ENCODE results near the gene COPS7B. TPM values are rescaled to one million over a fixed set of nuclear protein-coding genes. Genes with fewer than 3 reads are reported as not detected.

The COPS7B gene
- total and polyA plus RNA-seq, 4 experiments from 2014 or later: 30.2 to 57.9 (median 43.0) TPM

- H3K27ac Mint-ChIP-seq: peak overlapping the region in 1 of 7 donors; percentile 59
These were observed 35.0 kb upstream of the COPS7B start for GRCh38 chr2:231751042-231751815.

GRCh38 chr2:231752061-231752460 is 34.2 kb upstream of the COPS7B start:
- no peak overlapping the region for H3K27ac Mint-ChIP-seq
- H3K9me3 Mint-ChIP-seq: no peaks in the 10 kb centered on the region
- H3K36me3 Mint-ChIP-seq: peaks cover 0 to 4% of the 10 kb centered on the region in 2 donors
- no peaks in the 10 kb centered on the region for H3K27me3 ChIP-seq (ENCODE audit: insufficient read depth, low read length)
- H3K4me3 ChIP-seq (ENCODE audit: low read length in 2 of 2): no peak overlapping the region
- intact Hi-C loops (cut with micrococcal nuclease): no loop called here
- ChIA-PET CTCF (ENCODE audit: partially characterized antibody) (no interaction called here), POLR2A (ENCODE audit: partially characterized antibody) (no interaction called here)
- no peak for DNase-seq
- no peaks in the 10 kb centered on the region for H3K36me3 ChIP-seq (ENCODE audit: insufficient read depth, low read length)
- no peak overlapping the region for H3K27ac ChIP-seq (ENCODE audit: low read depth, low read length)
- no peaks in the 10 kb centered on the region for H3K9me3 ChIP-seq (ENCODE audit: control insufficient read depth in 1 of 2, low read length in 2 of 2)
- no peaks in the 10 kb centered on the region for H3K4me1 ChIP-seq (ENCODE audit: insufficient read depth, low read length)
- H3K27me3 Mint-ChIP-seq: no peaks in the 10 kb centered on the region
- H3K4me1 Mint-ChIP-seq: peaks cover 0 to 1% (median under 1%) of the 10 kb centered on the region in 4 donors
- H3K4me3 Mint-ChIP-seq: peak overlapping the region in 1 of 8 donors; percentile 26

More at GRCh38 chr2:231751042-231751815, 35.0 kb upstream of the COPS7B start:
- Histone ChIP-seq H3K4me1 (ENCODE audit: insufficient read depth, low read length) (no peaks in the 10 kb centered on the region), H3K27ac (ENCODE audit: low read depth, low read length) (no peak overlapping the region), H3K27me3 (ENCODE audit: insufficient read depth, low read length) (no peaks in the 10 kb centered on the region), H3K4me3 (ENCODE audit: low read length in 2 of 2) (no peak overlapping the region), H3K9me3 (ENCODE audit: control insufficient read depth in 1 of 2, low read length in 2 of 2) (no peaks in the 10 kb centered on the region), H3K36me3 (ENCODE audit: insufficient read depth, low read length) (no peaks in the 10 kb centered on the region)
- Mint-ChIP-seq H3K36me3 (peaks cover 0 to 4% of the 10 kb centered on the region in 2 donors), H3K4me1 (peaks cover 0 to 1% (median under 1%) of the 10 kb centered on the region in 4 donors), H3K4me3 (no peak overlapping the region), H3K27me3 (no peaks in the 10 kb centered on the region), H3K9me3 (no peaks in the 10 kb centered on the region)
- no peak for DNase-seq
- ChIA-PET CTCF (ENCODE audit: partially characterized antibody) (no interaction called here), POLR2A (ENCODE audit: partially characterized antibody) (no interaction called here)
- intact Hi-C loops (cut with micrococcal nuclease): no loop called here

- ChIA-PET CTCF (ENCODE audit: partially characterized antibody) (interaction anchor here (0.8 to 1.2 kb wide), 2 partner anchors 14 to 160 kb away, joined by 3 read pairs; no protein-coding TSS in a partner anchor), POLR2A (ENCODE audit: partially characterized antibody) (no interaction called here)
- peaks cover 0 to 4% of the 10 kb centered on the region in 2 donors for H3K36me3 Mint-ChIP-seq
- Histone ChIP-seq H3K36me3 (ENCODE audit: insufficient read depth, low read length) (no peaks in the 10 kb centered on the region), H3K27me3 (ENCODE audit: insufficient read depth, low read length) (no peaks in the 10 kb centered on the region), H3K9me3 (ENCODE audit: control insufficient read depth in 1 of 2, low read length in 2 of 2) (no peaks in the 10 kb centered on the region), H3K4me1 (ENCODE audit: insufficient read depth, low read length) (peaks cover 9% of the 10 kb centered on the region), H3K4me3 (ENCODE audit: low read length in 2 of 2) (no peak overlapping the region), H3K27ac (ENCODE audit: low read depth, low read length) (no peak overlapping the region)
- peaks cover 11 to 24% (median 13%) of the 10 kb centered on the region in 4 donors for H3K4me1 Mint-ChIP-seq
- no peaks in the 10 kb centered on the region for H3K9me3 Mint-ChIP-seq
- H3K27me3 Mint-ChIP-seq: no peaks in the 10 kb centered on the region
- intact Hi-C loops (cut with micrococcal nuclease): no loop called here
- no peak overlapping the region for H3K27ac Mint-ChIP-seq
- DNase-seq: no peak
- no peak overlapping the region for H3K4me3 Mint-ChIP-seq
These were observed 24.5 kb upstream of the COPS7B start for GRCh38 chr2:231761735-231762134.

GRCh38 chr2:231764124-231764523 is 22.1 kb upstream of the COPS7B start:
- peaks cover 12 to 24% (median 13%) of the 10 kb centered on the region in 4 donors for H3K4me1 Mint-ChIP-seq
- peaks cover 9% of the 10 kb centered on the region for H3K4me1 ChIP-seq (ENCODE audit: insufficient read depth, low read length)
- H3K27me3 Mint-ChIP-seq: no peaks in the 10 kb centered on the region
- H3K27me3 ChIP-seq (ENCODE audit: insufficient read depth, low read length): no peaks in the 10 kb centered on the region
- no peak for DNase-seq
- no peak overlapping the region for H3K27ac ChIP-seq (ENCODE audit: low read depth, low read length)
- no peaks in the 10 kb centered on the region for H3K9me3 Mint-ChIP-seq
- H3K9me3 ChIP-seq (ENCODE audit: control insufficient read depth in 1 of 2, low read length in 2 of 2): no peaks in the 10 kb centered on the region
- no peak overlapping the region for H3K4me3 ChIP-seq (ENCODE audit: low read length in 2 of 2)
- no peak overlapping the region for H3K4me3 Mint-ChIP-seq
- H3K36me3 Mint-ChIP-seq: peaks cover 0 to 4% of the 10 kb centered on the region in 2 donors
- no peak overlapping the region for H3K27ac Mint-ChIP-seq
- no peaks in the 10 kb centered on the region for H3K36me3 ChIP-seq (ENCODE audit: insufficient read depth, low read length)
- intact Hi-C loops (cut with micrococcal nuclease): no loop called here
- POLR2A ChIA-PET (ENCODE audit: partially characterized antibody): interaction anchor here (0.7 to 1.3 kb wide), 2 partner anchors 17 to 616 kb away, joined by 3 to 4 read pairs; partner anchors contain the start of gene PDE6D
- CTCF ChIA-PET (ENCODE audit: partially characterized antibody): no interaction called here

- no peak overlapping the region for H3K4me3 Mint-ChIP-seq
- H3K4me3 ChIP-seq (ENCODE audit: low read length in 2 of 2): no peak overlapping the region
- ChIA-PET POLR2A (ENCODE audit: partially characterized antibody) (interaction anchor here (1.3 kb wide), 1 partner anchor 16 kb away, joined by 4 read pairs; the partner anchor contains the start of gene PDE6D), CTCF (ENCODE audit: partially characterized antibody) (no interaction called here)
- DNase-seq: no peak
- H3K27me3 Mint-ChIP-seq: no peaks in the 10 kb centered on the region
- no peaks in the 10 kb centered on the region for H3K27me3 ChIP-seq (ENCODE audit: insufficient read depth, low read length)
- peaks cover 0 to 4% of the 10 kb centered on the region in 2 donors for H3K36me3 Mint-ChIP-seq
- intact Hi-C loops (cut with micrococcal nuclease): no loop called here
- H3K4me1 Mint-ChIP-seq: peaks cover 13 to 24% (median 13%) of the 10 kb centered on the region in 4 donors
- H3K27ac ChIP-seq (ENCODE audit: low read depth, low read length): no peak overlapping the region
- peak overlapping the region in 1 of 7 donors; percentile 36 for H3K27ac Mint-ChIP-seq
- H3K4me1 ChIP-seq (ENCODE audit: insufficient read depth, low read length): peaks cover 9% of the 10 kb centered on the region
- H3K36me3 ChIP-seq (ENCODE audit: insufficient read depth, low read length): no peaks in the 10 kb centered on the region
- no peaks in the 10 kb centered on the region for H3K9me3 ChIP-seq (ENCODE audit: control insufficient read depth in 1 of 2, low read length in 2 of 2)
- H3K9me3 Mint-ChIP-seq: no peaks in the 10 kb centered on the region
These were observed 21.5 kb upstream of the COPS7B start for GRCh38 chr2:231764760-231765159.

GRCh38 chr2:231765496-231765929 is 20.7 kb upstream of the COPS7B start:
- Mint-ChIP-seq H3K36me3 (peaks cover 0 to 4% of the 10 kb centered on the region in 2 donors), H3K4me3 (peak overlapping the region in 1 of 8 donors; percentile 1), H3K27me3 (no peaks in the 10 kb centered on the region), H3K9me3 (no peaks in the 10 kb centered on the region), H3K27ac (peak overlapping the region in 2 of 7 donors; percentile 3 to 4), H3K4me1 (peaks cover 12 to 24% (median 13%) of the 10 kb centered on the region in 4 donors)
- ChIA-PET POLR2A (ENCODE audit: partially characterized antibody) (no interaction called here), CTCF (ENCODE audit: partially characterized antibody) (no interaction called here)
- intact Hi-C loops (cut with micrococcal nuclease): no loop called here
- Histone ChIP-seq H3K27me3 (ENCODE audit: insufficient read depth, low read length) (no peaks in the 10 kb centered on the region), H3K27ac (ENCODE audit: low read depth, low read length) (no peak overlapping the region), H3K4me1 (ENCODE audit: insufficient read depth, low read length) (peaks cover 9% of the 10 kb centered on the region), H3K9me3 (ENCODE audit: control insufficient read depth in 1 of 2, low read length in 2 of 2) (no peaks in the 10 kb centered on the region), H3K4me3 (ENCODE audit: low read length in 2 of 2) (no peak overlapping the region), H3K36me3 (ENCODE audit: insufficient read depth, low read length) (no peaks in the 10 kb centered on the region)
- no peak for DNase-seq

- H3K4me3 Mint-ChIP-seq: no peak overlapping the region
- POLR2A ChIA-PET (ENCODE audit: partially characterized antibody): no interaction called here
These were observed 16.8 kb upstream of the COPS7B start for GRCh38 chr2:231769170-231770136.

More at GRCh38 chr2:231769170-231770136, 16.8 kb upstream of the COPS7B start:
- peaks cover 12 to 20% (median 13%) of the 10 kb centered on the region in 4 donors for H3K4me1 Mint-ChIP-seq
- H3K4me1 ChIP-seq (ENCODE audit: insufficient read depth, low read length): peaks cover 9% of the 10 kb centered on the region
- no peaks in the 10 kb centered on the region for H3K27me3 ChIP-seq (ENCODE audit: insufficient read depth, low read length)
- no peak for DNase-seq
- H3K36me3 ChIP-seq (ENCODE audit: insufficient read depth, low read length): no peaks in the 10 kb centered on the region
- no peak overlapping the region for H3K27ac ChIP-seq (ENCODE audit: low read depth, low read length)
- H3K36me3 Mint-ChIP-seq: no peaks in the 10 kb centered on the region
- H3K9me3 ChIP-seq (ENCODE audit: control insufficient read depth in 1 of 2, low read length in 2 of 2): no peaks in the 10 kb centered on the region
- intact Hi-C loops (cut with micrococcal nuclease): no loop called here
- CTCF ChIA-PET (ENCODE audit: partially characterized antibody): no interaction called here
- H3K27me3 Mint-ChIP-seq: no peaks in the 10 kb centered on the region
- no peak overlapping the region for H3K27ac Mint-ChIP-seq
- no peaks in the 10 kb centered on the region for H3K9me3 Mint-ChIP-seq
- no peak overlapping the region for H3K4me3 ChIP-seq (ENCODE audit: low read length in 2 of 2)

Measured in CD4-positive, alpha-beta memory T cell (primary cell).